Medulla oblongata (tissue), 1 donor: ENCODE data around the gene TMEM266.

Source experiments
- DNase-seq: peaks from one replicate; pipeline ENCODE4 v3.0.0-alpha.2; 2015; ENCODE audit errors: extremely low spot score

Gene TMEM266

GRCh38 chr15:76181705-76182107 is 121.9 kb downstream of the TMEM266 start:
- DNase-seq, result no peak

- DNase-seq, result no peak
Observed at GRCh38 chr15:76183930-76184649, 124.3 kb downstream of the TMEM266 start.

- DNase-seq, result no peak
Observed at GRCh38 chr15:76184650-76185035, 124.9 kb downstream of the TMEM266 start.

GRCh38 chr15:76185716-76186115 is 125.9 kb downstream of the TMEM266 start:
- DNase-seq, result no peak

- DNase-seq, result no peak
Observed at GRCh38 chr15:76187163-76187562, 127.4 kb downstream of the TMEM266 start.

GRCh38 chr15:76189106-76189505 is 129.3 kb downstream of the TMEM266 start:
- DNase-seq, result no peak

- no peak for DNase-seq
Observed at GRCh38 chr15:76190070-76190564, 130.3 kb downstream of the TMEM266 start.

- peak; percentile 83 for DNase-seq
Observed at GRCh38 chr15:76190751-76191538, 131.2 kb downstream of the TMEM266 start.

- DNase-seq, result no peak
Observed at GRCh38 chr15:76191539-76192244, 131.9 kb downstream of the TMEM266 start.

- no peak for DNase-seq
Observed at GRCh38 chr15:76192715-76193114, 132.9 kb downstream of the TMEM266 start.

GRCh38 chr15:76193934-76194333 is 134.1 kb downstream of the TMEM266 start:
- DNase-seq, result no peak

- no peak for DNase-seq
Observed at GRCh38 chr15:76195506-76196268, 135.9 kb downstream of the TMEM266 start.

- peak; percentile 76 for DNase-seq
Observed at GRCh38 chr15:76196269-76197231, 136.8 kb downstream of the TMEM266 start.

GRCh38 chr15:76197703-76198455 is 138.1 kb downstream of the TMEM266 start:
- no peak for DNase-seq

- no peak for DNase-seq
Observed at GRCh38 chr15:76198456-76199105, 138.8 kb downstream of the TMEM266 start.

- no peak for DNase-seq
Observed at GRCh38 chr15:76199106-76200082, 139.6 kb downstream of the TMEM266 start.

GRCh38 chr15:76200083-76200465 is 140.3 kb downstream of the TMEM266 start:
- no peak for DNase-seq

GRCh38 chr15:76200641-76201105 is 140.9 kb downstream of the TMEM266 start:
- DNase-seq, result no peak
